Endometrial microvascular endothelial cells (primary cell): ENCODE results near the gene ZNF532. TPM values are rescaled to one million over a fixed set of nuclear protein-coding genes. Genes with fewer than 3 reads are reported as not detected.

Experiments used
- in situ Hi-C: cut with HindIII; loops from 2 replicates; pipeline ENCODE4 v1.10.0; 2017; ENCODE audit warnings: low sequenced_read_pairs, low pct_unique_long_range_greater_than_20kb; ENCODE audit errors: inconsistent ontology term
- total RNA-seq: library from RNA; depleted of rRNA; stranded (reverse); fragments of >200 nt; gene quantifications from one replicate; pipeline ENCODE4 v1.2.3, GENCODE V29; 2015; ENCODE audit errors: inconsistent ontology term

ZNF532 gene
- total RNA-seq, 1 donor from 2014 or later, result 36.9 TPM

DNA sequence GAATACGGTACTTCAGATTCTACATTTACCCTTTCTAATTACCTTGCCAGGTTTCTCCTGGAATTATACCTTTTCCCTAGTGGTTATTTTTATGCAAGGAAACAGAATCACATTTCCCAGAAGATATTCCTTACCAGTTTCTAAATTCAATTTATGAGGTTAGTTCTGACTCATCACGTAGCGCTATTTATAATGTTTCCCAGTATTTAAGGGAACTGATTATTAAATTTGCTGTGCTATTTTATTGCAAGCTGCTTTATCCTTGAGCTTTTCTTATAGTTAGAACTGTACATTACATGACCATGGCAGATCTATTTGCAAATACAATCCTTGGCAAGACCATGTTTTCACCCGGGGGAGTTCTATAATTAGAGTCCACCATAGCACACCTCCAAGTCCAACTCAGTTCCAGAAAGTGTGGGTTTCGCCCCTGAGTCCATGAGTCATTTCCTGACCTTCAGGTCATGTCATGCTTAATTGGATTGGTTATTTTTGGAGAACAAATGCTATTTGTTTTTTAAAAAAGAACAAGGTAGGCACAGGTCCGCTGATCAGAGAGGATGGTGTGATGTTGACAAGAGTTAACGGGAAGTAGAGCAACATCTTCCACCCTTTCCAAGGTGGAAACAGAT is 126.6 kb downstream of the ZNF532 start:
- in situ Hi-C loops, result no loop called here

DNA sequence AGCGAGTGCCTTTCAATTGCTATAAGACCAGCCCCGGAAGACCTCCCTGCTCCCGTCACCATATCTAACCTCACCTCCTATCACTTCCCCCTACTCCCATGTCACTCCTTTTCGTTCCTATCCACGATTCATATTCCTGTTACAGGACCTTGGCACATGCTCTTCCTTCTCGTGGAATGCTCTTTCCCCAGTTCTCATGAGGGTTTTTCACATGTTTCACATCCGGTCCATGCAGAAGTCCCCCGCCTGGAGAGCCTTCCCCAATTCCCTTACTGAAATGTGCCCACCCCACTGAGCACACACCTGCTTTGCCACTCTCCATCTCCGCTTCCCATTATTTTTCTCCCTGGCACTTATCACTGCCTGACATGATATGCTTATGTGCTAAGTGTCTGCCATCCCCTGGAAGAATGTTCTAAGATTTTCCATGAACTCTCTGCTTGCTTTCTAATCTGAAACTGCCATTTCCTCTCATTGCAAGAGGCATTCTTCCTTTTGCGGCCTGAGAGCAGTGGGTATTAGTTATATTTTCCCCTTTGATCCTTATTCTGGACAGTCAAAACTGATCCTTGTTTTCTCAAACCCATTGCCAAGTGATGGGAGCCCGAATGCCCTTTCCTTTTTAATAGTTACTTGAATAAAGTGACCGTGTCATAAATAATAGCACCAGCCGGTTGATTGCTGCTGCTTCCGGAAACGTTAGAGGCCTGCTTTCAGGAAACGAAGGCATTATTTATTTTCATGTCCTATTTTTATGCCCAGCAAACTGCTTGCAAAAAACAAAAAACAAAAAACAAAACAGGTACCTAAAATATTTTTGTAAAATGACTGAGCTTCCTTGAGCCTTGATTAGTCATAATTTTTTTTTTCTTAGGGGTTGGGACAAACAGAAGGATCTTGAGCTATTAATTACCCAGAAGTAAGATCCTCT is 127.9 kb downstream of the ZNF532 start:
- in situ Hi-C loops, result no loop called here

DNA sequence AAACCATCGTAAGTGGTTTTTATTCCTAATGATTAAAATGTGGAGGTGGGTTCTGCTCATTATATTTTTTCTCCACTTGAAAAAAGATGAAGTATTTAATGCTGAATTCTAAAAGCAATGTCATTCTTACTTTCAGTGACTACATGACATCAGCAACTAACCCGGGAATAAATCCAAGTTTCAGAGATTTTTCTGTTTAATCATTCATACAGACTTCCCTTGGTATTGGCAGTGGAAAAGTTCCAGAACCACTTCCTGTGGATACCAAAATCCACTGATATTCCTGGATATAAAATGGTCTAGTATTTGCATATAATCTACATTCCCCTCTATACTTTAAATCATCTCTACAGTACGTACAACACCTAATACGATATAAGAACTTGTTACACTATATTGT is 128.6 kb downstream of the ZNF532 start:
- in situ Hi-C loops, result no loop called here

DNA sequence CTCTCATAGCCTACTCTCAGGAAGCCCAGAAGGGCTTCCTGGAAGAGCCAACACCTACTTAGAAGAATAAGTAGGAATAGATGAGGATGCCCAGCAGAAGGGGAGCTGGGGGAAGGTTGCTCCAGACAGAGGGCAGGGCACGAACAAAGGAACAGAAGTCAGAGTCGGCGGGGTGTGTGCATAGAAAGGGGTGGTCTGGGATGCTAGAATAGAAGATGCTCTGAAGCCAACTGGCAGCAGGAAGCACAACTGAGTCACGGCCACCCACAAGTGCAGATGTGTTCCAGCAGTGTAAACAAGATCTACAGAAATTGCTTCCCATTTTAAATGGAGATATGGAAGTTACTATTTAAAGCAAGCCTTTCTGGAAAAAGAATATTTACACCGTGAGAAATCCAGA is 131.0 kb downstream of the ZNF532 start:
- in situ Hi-C loops, result no loop called here

DNA sequence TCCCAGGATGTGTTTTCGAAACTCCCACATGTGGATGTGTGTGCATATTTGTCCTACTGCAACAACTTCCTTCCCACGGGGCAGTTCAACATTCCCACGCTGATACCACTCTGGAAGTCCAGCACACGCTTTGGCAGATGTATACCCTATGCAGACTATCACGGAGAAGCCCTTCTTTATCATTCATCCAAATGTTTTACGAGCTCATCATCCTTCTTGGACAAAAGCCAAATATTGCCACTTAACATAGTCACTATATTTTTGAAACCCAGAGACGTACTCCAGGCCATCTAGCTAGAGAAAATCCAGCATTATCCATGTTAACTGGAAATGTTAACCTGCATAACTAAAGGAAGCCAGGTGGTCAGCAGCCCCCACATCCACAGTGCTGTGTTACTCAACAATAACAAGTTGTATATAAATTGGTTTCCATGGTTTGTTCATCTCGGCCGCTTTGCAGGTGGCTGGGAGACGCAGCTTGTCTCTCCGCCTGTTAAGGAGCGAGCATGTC is 131.5 kb downstream of the ZNF532 start:
- in situ Hi-C loops, result no loop called here

DNA sequence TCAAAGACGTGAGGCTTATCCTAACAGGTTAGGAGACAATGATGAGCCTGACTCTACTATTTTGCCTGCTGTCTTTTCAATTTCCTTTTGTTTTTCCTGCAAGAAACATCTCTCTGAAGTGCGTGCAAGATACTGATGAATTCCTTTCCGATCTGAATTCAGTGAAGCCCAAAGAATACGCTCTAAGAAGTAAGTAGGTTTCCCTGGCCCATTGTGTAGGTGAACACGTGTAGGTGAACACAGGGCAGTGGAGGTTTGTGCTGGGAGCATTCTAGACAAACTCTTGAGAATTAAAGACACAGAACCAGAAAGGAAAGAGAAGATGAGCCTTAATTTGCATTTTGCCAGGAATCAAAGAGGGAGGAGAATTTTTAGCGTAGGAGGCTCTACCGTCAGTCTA is 132.0 kb downstream of the ZNF532 start:
- in situ Hi-C loops, result no loop called here

DNA sequence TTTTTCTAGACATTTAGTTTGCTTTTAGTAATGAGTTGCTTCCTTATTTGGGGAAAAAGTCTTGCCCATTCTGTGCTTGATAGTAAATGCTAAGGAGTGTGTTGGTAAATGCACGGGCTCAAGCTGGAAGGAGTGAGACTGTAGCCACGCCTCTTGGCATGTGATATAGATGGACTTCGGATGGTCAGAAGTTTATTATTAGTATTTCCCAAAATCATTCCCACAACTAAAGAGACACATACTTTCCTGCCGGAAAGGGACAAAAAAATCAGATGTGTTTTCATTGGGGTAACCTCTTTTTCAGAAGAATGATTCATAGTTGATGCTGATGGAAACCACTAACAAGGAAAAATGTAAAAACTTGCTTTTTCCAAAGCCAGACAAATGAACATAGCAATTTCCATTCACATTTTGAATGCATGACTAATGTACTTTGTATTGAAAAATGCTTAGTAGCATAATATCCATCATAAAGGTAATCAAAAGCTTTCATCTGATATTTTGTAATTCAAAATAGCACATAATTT is 133.2 kb downstream of the ZNF532 start:
- in situ Hi-C loops, result no loop called here

DNA sequence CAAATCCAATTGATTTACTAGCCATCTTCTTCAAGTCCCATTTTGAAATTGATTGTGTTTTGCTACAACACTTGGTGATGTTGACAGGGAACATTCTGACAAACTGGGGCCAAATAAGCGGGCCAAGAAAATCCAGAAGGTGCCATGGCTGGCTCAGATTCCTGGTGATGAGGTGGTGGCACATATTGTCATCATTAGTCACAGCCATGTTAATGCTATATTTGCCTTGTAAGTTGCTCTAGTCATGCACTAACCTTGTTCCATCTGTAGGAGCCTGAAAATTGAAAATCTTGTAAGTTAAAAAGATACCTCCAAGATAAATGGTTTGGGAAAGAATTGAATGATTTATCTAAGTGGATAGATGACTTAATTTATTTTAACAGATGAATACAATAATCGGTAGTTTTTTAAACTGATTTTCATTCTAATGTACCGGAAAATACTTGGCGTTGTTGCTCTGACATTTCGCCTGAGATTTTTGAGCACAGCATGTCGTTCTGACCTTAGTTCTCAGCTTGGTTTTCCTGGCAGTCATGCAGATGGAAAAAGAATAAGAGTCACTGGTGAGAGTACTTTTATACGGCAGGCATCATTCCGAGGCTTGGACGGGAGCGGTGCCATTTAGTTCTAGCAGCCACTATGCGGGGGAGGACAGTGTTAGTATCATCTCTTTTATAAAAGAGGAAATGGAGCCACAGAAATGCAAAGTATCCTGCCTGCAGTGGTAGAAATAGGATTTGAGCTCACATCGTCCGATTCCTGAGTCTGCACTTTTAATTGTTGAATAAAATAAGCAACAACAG is 133.9 kb downstream of the ZNF532 start:
- in situ Hi-C loops, result no loop called here

DNA sequence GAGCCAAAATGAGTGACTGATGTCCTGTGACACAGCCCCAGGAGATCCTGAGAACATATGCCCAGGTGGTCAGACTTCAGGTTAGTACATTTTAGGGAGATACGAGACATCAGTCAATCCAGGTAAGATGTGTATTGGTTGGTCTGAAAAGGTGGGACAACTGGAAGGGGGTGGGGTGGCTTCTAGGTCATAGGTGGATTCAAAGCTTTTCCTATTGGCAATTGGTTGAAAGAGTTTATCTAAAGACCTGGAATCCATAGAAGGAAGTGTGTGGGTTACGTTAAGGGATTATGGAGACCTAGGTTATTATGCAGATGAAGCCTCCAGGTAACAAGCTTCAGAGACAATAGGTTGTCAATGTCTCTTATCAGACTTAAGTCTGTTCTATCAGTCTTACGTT is 136.5 kb downstream of the ZNF532 start:
- in situ Hi-C loops, result no loop called here

DNA sequence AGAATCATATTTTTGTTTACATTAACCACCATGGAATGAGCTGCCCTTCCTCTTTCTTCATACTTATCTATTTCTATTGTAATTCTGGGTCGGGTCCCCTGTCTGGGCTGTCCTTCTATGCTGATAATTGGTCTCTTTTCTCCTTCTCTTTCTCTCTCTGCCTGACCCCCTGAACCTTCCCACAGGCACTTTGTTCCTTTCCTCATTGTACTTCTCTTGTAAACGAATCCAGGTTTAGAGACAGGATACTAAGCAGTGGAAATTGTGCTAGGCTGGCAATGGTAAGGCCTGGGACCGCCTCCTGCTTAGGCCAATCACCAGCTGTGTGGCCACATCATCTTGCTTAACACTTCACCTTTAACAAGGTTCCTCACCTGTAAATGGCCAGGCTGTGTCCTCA is 137.0 kb downstream of the ZNF532 start:
- in situ Hi-C loops, result no loop called here

GRCh38 chr18:59002974-59003594 is 138.4 kb downstream of the ZNF532 start:
- in situ Hi-C loops, result no loop called here

GRCh38 chr18:59005262-59005661 is 140.6 kb downstream of the ZNF532 start:
- in situ Hi-C loops, result no loop called here

DNA sequence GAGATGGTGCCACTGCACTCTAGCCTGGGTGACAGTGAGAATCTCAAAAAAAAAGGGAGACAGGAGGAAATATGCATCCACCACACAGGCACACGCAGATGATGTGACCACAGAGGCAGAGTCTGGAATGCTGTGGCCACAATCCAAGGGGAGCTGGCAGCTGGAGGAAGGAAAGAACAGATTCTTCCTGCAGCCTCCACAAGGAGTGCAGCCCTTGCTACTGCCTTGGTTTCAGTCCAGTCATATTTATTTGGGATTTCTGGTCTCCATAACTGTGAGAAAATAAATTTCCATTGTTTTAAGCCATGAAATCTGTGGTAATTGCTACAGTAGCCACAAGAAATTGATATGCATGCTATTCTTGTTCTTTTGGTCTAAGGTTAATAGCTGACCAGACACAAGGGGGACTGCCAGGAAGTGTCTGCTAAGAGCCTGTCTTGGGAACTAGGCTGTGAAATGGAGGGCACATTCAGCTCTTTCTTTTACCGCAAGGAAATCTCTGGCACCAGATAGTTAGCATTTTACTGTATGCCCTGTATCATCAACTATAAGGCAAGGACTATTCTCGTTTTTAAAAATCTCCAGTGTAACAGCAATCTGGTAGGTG is 141.9 kb downstream of the ZNF532 start:
- in situ Hi-C loops, result no loop called here

DNA sequence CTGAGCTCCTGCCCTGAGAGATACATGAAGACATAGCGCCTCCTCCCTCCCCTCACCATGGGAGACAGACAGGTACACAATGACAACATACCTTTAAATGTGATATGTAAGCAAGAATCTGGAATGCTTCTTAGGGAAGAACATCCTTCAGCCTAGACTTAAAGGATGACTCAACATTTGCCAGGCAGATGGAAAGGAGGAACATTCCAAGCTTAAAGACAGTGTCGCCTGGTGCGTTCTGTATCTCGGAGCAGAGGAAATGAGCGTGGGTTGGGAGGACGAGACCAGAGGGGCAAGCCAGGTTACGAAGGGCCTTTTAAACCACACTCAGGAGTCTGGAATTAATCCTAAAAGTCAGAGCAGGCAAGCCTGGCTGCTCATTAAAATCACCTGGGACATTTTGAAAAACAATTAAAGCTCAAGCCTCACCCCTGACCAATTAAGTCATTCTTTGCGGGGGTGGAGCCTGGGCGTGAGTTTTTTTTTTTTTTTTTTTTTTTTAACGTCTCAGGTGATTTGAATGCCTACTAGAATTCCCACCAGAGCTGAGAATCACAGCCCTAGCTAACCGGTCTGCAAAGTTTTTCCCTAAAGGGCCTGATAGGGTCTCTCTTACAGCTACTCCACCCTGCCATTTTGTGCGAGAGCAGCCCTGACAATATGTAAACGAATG is 143.8 kb downstream of the ZNF532 start:
- in situ Hi-C loops, result no loop called here

- in situ Hi-C loops, result no loop called here
These were observed 145.2 kb downstream of the ZNF532 start for GRCh38 chr18:59009846-59010245.

GRCh38 chr18:59011289-59011688 is 146.6 kb downstream of the ZNF532 start:
- in situ Hi-C loops, result no loop called here

- in situ Hi-C loops, result no loop called here
These were observed 147.1 kb downstream of the ZNF532 start for GRCh38 chr18:59011786-59012185.
